NCI-H510A treated with DMSO at 0.1 percent for 48 hours (cell line): Measurements from ENCODE around the gene MYEOV.

ENCODE experiments used
- DNase-seq: peaks from one replicate; lab custom pipeline; 2025; lab: John Stamatoyannopoulos, UW

MYEOV gene

DNA sequence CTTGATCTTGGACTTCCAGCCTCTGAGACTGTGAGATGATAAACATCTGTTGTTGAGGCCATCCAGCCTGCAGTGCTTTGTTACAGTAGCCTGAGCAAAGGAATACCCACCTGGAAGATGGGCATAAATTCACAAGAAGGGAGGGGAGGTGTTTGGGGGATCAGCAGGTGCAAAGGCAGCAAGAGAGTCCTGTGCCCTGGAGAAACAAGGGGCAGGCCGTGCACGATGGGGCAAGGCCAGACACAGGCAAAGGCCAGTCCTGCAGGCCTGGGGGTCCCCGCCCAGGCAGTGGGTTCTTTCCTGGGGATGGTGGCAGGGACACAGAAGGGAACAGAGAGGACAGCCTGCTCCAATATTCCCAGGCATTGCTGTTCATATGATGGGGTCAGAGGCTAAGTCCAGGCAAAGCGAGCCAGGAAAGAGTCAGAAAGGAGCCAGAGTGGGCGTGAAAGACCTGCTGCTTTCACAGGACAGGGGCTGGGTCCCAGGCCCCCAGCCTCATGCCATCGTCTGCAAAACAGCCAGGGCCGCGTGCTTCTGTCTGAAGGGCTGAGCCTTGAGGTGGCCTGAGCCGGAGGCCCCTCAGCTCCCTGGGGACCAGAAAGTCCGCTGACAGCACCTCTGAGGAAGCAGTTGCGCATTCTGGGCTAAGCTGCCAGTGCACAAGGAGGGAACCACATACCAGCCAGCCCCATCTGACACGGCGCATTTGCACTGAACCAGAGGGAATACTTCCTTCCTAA, 48.8 kb downstream of the MYEOV start:
- DNase-seq, result no peak

DNA sequence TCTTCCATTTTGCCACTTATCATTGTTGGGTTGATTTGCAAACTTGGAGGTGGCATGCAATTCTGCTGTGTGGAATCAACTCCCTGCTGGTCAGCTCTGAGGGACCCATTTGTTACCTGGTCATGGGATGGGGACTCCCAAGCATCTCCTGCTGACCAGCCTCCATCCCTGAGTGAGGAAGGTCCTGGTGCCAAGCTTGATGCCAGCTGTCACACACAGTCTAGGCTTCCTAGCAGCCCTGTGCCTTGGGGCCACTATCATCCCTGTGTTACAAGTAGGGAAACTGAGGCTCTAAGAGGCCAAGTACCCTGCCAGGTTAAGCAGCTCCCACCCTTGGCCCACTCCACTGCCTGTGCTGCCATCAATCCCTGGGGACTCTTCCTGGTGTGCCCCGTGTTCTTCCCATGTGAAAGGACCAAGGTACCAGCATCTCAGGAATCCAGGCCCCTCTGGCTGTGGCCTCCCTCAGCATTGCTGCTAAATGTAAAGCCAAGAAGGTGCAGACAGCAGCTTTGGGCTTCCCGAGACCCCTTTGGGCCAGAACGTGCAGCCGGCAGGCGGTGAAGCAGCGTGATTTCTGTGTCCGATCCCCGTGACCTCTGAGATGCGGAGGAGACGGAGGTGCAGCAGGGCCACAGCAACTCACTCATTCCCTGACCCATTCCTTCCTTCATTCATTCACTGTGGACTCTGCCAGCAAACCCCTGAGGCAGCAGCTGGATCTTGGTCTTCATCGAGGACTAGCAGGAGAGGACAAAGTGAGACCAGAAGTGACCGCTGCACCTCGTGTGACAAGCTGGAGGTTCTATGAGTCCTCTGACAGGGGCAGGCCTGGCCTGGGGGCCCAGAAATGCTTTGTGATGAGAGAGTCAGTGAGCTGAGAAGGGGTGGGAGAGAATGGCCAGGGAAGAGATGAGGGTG, 49.7 kb downstream of the MYEOV start:
- no peak for DNase-seq

- no peak for DNase-seq
These were observed 50.7 kb downstream of the MYEOV start for GRCh38 chr11:69344570-69345145.
